Activated T-cell treated with anti-CD3 and anti-CD28 coated beads, Interleukin-2, amount 50 U/mL, for 24 hours (primary cell): ENCODE data around the gene ATXN7L1.

Experiments used
- DNase-seq: peaks from one replicate; pipeline ENCODE4 v3.0.0-alpha.2; 2020
- H3K27ac Mint-ChIP-seq: 2 replicates; pipeline ENCODE4 v1.8.0; 2020; ENCODE audit warnings: mild to moderate bottlenecking, mixed read lengths
- H3K27me3 Mint-ChIP-seq: 2 replicates; pipeline ENCODE4 v1.8.0; 2020; ENCODE audit warnings: mixed read lengths
- H3K36me3 Mint-ChIP-seq: 2 replicates; pipeline ENCODE4 v1.8.0; 2020; ENCODE audit warnings: low read depth, mixed read lengths
- H3K4me1 Mint-ChIP-seq: 2 replicates; pipeline ENCODE4 v1.8.0; 2020; ENCODE audit warnings: low read depth, mixed read lengths
- H3K4me3 Mint-ChIP-seq: 2 replicates; pipeline ENCODE4 v1.8.0; 2020; ENCODE audit warnings: mild to moderate bottlenecking, moderate library complexity, mixed read lengths
- H3K9me3 Mint-ChIP-seq: 2 replicates; pipeline ENCODE4 v1.8.0; 2020; ENCODE audit warnings: mixed read lengths

The ATXN7L1 gene

GRCh38 chr7:105623906-105624305, 252.5 kb downstream of the ATXN7L1 start:
- no peak for DNase-seq
- H3K36me3 Mint-ChIP-seq, result peaks cover 67% of the 10 kb centered on the region

DNA sequence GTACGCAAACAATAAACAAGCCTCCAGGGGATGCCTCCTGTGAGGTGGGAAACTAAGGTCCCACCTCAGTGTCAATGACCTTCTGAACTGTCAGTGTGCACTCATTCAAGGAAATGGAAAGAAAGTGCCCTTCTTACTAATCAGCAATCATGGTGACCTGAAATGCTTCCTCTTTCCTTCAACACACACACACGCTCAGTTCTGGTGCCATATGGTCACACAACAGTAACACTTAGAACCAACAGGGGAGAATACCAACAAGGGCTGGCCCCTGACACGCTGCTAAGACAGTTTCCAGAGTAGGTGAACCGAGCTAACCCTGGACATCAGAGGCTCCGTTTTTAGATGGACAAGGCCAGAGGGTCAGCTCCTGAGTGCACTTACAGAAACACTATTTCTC, 253.0 kb downstream of the ATXN7L1 start:
- peaks cover 4% of the 10 kb centered on the region for H3K9me3 Mint-ChIP-seq
- H3K4me3 Mint-ChIP-seq, result no peak overlapping the region
- no peaks in the 10 kb centered on the region for H3K4me1 Mint-ChIP-seq
- DNase-seq, result no peak
- H3K27me3 Mint-ChIP-seq, result no peaks in the 10 kb centered on the region
- H3K36me3 Mint-ChIP-seq, result peaks cover 70% of the 10 kb centered on the region
- no peak overlapping the region for H3K27ac Mint-ChIP-seq

More at GRCh38 chr7:105623906-105624305, 252.5 kb downstream of the ATXN7L1 start:
- H3K27me3 Mint-ChIP-seq, result no peaks in the 10 kb centered on the region
- no peak overlapping the region for H3K27ac Mint-ChIP-seq
- peaks cover 4% of the 10 kb centered on the region for H3K9me3 Mint-ChIP-seq
- no peaks in the 10 kb centered on the region for H3K4me1 Mint-ChIP-seq
- no peak overlapping the region for H3K4me3 Mint-ChIP-seq

DNA sequence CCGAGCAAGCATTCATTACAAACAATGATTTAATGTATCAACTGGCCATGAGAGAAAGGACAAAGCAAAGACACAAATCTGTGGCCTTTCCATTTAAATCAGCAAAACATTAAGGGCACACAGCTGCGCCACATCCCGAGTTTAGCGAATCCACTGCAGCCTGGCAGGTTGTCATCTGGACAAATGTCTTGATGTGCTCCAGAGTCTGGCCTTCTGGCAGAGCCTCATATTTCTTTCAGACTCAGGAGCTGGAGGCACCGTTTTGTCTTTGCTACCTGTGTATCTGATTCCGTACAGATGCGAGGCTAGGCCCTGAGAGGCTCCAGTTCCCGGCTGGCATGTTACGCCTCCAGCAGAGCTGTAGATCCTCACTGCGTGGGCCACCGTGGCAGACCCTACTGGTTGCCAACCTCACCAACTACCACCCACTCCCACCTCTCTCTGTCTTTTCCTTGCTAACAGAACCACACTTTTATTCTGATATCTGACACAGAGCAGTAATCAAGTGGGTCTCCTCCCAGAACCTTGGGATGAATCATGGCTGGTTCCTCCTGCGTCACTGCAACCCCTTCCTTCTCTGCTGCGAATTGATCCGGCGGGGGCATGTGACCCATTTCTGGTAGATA, 254.2 kb downstream of the ATXN7L1 start:
- Mint-ChIP-seq H3K4me1 (no peaks in the 10 kb centered on the region), H3K4me3 (no peak overlapping the region), H3K36me3 (peaks cover 71% of the 10 kb centered on the region), H3K27me3 (no peaks in the 10 kb centered on the region), H3K9me3 (peaks cover 4% of the 10 kb centered on the region), H3K27ac (no peak overlapping the region)
- DNase-seq, result no peak

- H3K4me3 Mint-ChIP-seq, result no peak overlapping the region
- peaks cover 71% of the 10 kb centered on the region for H3K36me3 Mint-ChIP-seq
- peaks cover 4% of the 10 kb centered on the region for H3K9me3 Mint-ChIP-seq
- H3K27ac Mint-ChIP-seq, result no peak overlapping the region
- no peak for DNase-seq
- no peaks in the 10 kb centered on the region for H3K4me1 Mint-ChIP-seq
- H3K27me3 Mint-ChIP-seq, result no peaks in the 10 kb centered on the region
These were observed 254.8 kb downstream of the ATXN7L1 start for GRCh38 chr7:105621617-105622016.

DNA sequence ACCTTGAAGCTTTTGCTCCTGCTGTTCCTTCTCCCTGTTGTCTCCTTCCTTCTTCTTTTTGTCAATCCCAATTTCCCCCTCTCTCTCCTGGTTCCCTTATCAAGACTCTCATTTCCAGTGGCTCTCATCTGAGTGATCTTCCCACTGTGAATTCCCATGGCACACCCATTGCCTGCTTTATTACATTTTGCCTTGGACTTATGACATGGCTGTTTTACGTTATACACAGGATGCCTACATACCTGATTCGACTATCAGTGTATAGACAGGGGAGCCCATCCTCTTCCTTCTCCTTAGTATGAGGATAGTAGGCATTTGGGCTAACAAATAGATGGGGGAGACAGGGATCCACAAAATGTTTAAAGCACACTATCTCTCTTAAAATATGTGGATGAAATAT, 255.2 kb downstream of the ATXN7L1 start:
- Mint-ChIP-seq H3K27ac (no peak overlapping the region), H3K36me3 (peaks cover 70% of the 10 kb centered on the region), H3K9me3 (peaks cover 4% of the 10 kb centered on the region), H3K27me3 (no peaks in the 10 kb centered on the region), H3K4me3 (no peak overlapping the region), H3K4me1 (no peaks in the 10 kb centered on the region)
- DNase-seq, result no peak

DNA sequence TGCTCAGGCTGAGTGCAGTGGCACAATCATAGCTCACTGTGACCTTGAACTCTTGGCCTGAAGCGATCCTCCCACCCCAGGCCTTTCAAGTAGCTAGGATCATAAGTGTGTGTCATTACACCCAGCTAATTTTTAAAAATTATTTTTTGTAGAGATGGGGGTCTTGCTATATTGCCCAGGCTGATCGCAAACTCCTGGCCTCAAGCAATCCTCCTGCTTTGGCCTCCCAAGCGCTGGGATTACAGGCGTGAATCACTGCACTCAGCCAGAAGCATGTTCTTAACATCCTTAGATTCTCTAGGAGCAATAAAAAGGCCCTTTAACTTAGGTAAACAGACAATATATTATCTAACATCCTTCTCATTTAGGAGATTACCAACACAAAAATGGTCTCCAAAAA, 256.8 kb downstream of the ATXN7L1 start:
- H3K27ac Mint-ChIP-seq, result no peak overlapping the region
- no peak overlapping the region for H3K4me3 Mint-ChIP-seq
- no peak for DNase-seq
- no peaks in the 10 kb centered on the region for H3K4me1 Mint-ChIP-seq
- peaks cover 71% of the 10 kb centered on the region for H3K36me3 Mint-ChIP-seq
- H3K27me3 Mint-ChIP-seq, result no peaks in the 10 kb centered on the region
- no peaks in the 10 kb centered on the region for H3K9me3 Mint-ChIP-seq

- H3K27me3 Mint-ChIP-seq, result no peaks in the 10 kb centered on the region
- no peak for DNase-seq
- H3K9me3 Mint-ChIP-seq, result no peaks in the 10 kb centered on the region
- H3K27ac Mint-ChIP-seq, result no peak overlapping the region
- no peak overlapping the region for H3K4me3 Mint-ChIP-seq
- H3K4me1 Mint-ChIP-seq, result no peaks in the 10 kb centered on the region
- peaks cover 74% of the 10 kb centered on the region for H3K36me3 Mint-ChIP-seq
These were observed 258.4 kb downstream of the ATXN7L1 start for GRCh38 chr7:105618016-105618296.

DNA sequence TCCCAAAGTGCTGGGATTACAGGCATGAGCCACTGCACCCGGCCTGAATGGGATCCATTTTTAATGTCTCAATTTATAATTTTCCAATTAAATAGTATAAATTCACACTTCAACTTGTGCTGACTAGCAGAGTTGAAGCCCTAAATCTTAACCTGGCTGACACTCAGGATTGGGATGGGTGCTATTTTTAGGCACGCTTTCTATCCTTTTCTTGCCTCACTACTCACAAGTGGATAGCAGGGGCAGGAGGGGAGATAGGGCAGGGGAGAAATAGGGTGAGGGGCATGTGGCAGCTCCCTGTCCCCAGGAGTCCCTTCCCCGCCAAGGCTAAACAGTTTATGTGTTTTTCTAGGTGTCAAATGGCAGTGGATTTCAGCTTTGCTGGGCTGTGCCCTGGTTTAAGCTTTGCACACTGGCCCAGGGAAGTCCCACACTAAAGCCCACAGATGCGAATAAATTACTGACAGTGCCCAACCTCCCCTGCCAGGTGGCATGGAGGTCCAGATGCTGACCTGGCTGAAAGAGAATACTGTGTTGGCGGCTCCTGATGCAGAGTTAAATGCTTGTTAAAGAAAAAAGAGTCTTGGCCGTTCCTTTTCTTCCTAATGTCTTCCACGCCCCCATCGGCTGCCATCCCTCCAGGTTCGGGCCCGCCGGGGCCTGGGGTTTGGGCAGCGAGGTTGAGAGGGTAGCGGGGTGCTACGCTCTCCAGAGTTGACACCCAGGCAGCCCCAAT, 259.0 kb downstream of the ATXN7L1 start:
- Mint-ChIP-seq H3K27me3 (no peaks in the 10 kb centered on the region), H3K36me3 (peaks cover 71% of the 10 kb centered on the region), H3K27ac (no peak overlapping the region), H3K4me3 (no peak overlapping the region), H3K9me3 (no peaks in the 10 kb centered on the region), H3K4me1 (no peaks in the 10 kb centered on the region)
- no peak for DNase-seq

DNA sequence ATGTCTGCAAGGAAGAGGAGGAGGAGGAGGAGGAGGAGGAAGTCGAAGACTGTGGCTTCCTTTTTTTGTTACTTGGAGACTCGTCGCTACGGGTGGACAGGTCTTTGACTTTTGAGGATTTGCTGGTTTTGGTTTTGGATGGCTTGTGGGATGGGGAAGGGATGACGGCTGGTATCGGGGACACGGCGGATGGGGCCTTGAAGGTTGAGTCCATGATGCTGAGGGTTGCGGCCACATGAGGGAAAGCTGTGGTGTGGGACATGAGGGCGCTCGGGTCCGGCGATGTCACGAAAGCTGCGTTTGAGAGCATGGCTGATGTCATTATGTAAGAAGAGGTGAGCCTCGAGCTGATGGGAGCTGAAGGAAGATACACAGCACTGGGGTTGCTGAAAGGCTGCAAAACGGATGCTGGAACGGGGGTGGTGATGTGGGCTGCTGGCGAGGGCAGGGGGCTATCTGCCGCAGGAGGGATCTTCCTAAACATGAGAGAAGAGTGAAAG, 262.0 kb downstream of the ATXN7L1 start:
- Mint-ChIP-seq H3K4me1 (no peaks in the 10 kb centered on the region), H3K9me3 (no peaks in the 10 kb centered on the region), H3K4me3 (no peak overlapping the region), H3K27ac (no peak overlapping the region), H3K27me3 (no peaks in the 10 kb centered on the region), H3K36me3 (peaks cover 47% of the 10 kb centered on the region)
- DNase-seq, result no peak

DNA sequence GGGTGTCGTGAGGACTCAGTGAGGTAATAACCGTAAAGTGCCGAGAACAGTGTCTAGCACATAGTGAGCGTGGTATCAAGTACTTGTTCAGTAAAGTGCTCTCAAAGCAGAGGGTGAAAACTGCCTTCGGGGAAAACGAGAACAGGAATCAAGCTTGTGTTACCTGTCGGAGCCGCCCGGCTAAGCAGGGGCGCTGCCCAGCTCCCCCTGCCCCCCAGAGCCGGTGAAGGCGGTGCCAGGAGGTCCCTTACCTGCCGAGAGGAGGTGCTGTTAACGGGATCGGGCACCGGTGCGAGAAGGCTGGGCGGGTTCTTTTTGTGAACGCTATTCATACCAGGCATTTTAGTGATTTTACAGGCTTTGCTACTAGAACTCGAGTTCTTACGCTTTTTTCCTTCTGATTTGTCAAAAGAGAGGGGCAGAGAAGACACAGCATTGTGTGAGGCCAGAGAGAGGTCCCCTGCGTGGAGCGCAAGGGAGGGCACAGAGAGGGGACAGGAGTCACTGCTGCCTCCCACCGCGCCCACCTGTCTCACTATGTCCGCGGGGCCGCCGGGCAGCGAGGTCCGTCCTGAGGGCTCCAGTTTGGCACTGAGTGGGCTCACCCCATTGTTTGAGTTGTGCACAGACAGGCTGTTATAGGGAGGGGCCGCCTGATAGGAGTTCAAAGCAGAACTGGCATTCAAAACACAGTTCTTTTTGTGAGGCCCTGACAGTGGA, 262.6 kb downstream of the ATXN7L1 start:
- no peaks in the 10 kb centered on the region for H3K27me3 Mint-ChIP-seq
- no peaks in the 10 kb centered on the region for H3K9me3 Mint-ChIP-seq
- H3K36me3 Mint-ChIP-seq, result peaks cover 46% of the 10 kb centered on the region
- no peaks in the 10 kb centered on the region for H3K4me1 Mint-ChIP-seq
- H3K27ac Mint-ChIP-seq, result no peak overlapping the region
- no peak for DNase-seq
- no peak overlapping the region for H3K4me3 Mint-ChIP-seq

DNA sequence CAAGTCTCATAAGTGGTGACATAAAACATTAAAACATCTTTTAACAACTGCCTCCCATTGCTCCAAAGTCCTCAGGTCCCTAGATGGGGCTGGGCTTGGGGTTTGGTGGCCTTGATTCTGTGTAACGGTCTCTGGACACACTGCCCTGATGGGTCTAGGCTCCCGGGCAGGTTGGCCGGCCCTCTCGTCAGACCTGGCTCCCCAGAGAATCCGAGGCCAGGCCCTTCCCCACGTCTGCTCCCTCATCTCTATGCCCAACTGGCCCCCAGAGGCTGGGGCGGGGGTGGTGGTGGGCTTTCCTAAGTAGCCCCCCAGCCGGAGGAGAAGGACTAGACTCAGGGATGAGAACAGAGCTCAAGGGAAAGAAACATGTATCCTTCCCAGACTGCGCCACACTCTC, 263.6 kb downstream of the ATXN7L1 start:
- Mint-ChIP-seq H3K27me3 (no peaks in the 10 kb centered on the region), H3K4me3 (no peak overlapping the region), H3K36me3 (peaks cover 38% of the 10 kb centered on the region), H3K9me3 (no peaks in the 10 kb centered on the region), H3K27ac (no peak overlapping the region), H3K4me1 (no peaks in the 10 kb centered on the region)
- DNase-seq, result no peak

GRCh38 chr7:105611856-105612775, 264.3 kb downstream of the ATXN7L1 start:
- Mint-ChIP-seq H3K27ac (no peak overlapping the region), H3K27me3 (no peaks in the 10 kb centered on the region), H3K36me3 (peaks cover 40% of the 10 kb centered on the region), H3K4me1 (no peaks in the 10 kb centered on the region), H3K4me3 (no peak overlapping the region), H3K9me3 (no peaks in the 10 kb centered on the region)
- no peak for DNase-seq

DNA sequence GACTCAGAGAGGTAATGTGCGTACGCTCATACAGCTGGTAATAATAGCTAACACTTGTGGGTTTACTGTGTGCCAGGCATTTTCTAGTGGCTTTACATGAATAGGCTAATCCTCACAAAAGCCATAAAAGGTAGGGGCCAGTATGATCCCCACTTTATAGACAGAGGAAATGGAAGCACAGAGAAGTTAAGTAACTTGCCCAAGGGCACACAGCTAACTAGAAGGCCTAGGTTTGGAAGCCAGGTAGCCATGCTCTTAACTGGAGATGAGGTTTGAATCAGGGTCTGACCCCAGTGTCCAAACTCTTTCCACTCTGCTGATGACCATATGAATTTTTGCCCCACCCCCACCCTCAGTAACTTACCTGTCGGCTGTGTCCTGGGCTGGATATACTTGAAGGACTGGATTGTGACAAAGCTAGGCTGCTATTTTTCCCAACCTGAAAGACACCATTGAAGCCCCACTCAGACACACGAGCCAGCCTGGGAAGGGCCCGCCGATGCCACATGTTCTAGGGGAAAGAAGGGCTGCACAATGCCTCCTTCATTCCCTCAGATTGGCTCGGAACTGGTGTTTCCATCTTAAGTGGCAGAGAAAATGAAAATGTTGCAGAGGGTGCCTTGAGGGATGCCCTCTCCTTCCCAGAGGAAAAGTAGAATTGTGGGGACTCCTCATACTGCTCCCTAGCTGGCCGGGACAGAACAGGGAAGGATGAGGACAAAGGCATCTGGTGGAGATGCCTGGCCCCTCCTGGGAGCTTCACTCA, 266.1 kb downstream of the ATXN7L1 start:
- H3K27ac Mint-ChIP-seq, result peak overlapping the region; percentile 34
- H3K9me3 Mint-ChIP-seq, result no peaks in the 10 kb centered on the region
- H3K4me1 Mint-ChIP-seq, result no peaks in the 10 kb centered on the region
- no peak overlapping the region for H3K4me3 Mint-ChIP-seq
- no peaks in the 10 kb centered on the region for H3K27me3 Mint-ChIP-seq
- DNase-seq, result no peak
- peaks cover 27% of the 10 kb centered on the region for H3K36me3 Mint-ChIP-seq
